Nephron progenitor cell (in vitro differentiated cells): ENCODE results near the gene ZC3H7B.

Source experiments
- DNase-seq: peaks from one replicate; pipeline ENCODE4 v3.0.0; 2021
- H3K27ac Mint-ChIP-seq: 2 replicates; pipeline ENCODE4 v1.8.0; 2021; ENCODE audit warnings: mild to moderate bottlenecking, moderate library complexity, mixed read lengths
- H3K27me3 Mint-ChIP-seq: 2 replicates; pipeline ENCODE4 v1.8.0; 2021; ENCODE audit warnings: mild to moderate bottlenecking, low read depth, mixed read lengths; ENCODE audit not compliant: poor library complexity
- H3K36me3 Mint-ChIP-seq: 2 replicates; pipeline ENCODE4 v1.8.0; 2021; ENCODE audit warnings: low read depth, mixed read lengths
- H3K4me1 Mint-ChIP-seq: 2 replicates; pipeline ENCODE4 v1.8.0; 2021; ENCODE audit warnings: mixed read lengths
- H3K4me3 Mint-ChIP-seq: 2 replicates; pipeline ENCODE4 v1.8.0; 2021; ENCODE audit warnings: mild to moderate bottlenecking, moderate library complexity, mixed read lengths
- H3K9me3 Mint-ChIP-seq: 2 replicates; pipeline ENCODE4 v1.8.0; 2021; ENCODE audit warnings: mild to moderate bottlenecking, moderate library complexity, mixed read lengths
- TF ChIP-seq, protein P1 (sequence below): fragments of 200-600 bp; sonication (generic); IDR thresholded peaks from 2 replicates; pipeline ENCODE4 v1.5.0; 2021; ENCODE audit warnings: antibody characterized with exemption

Gene ZC3H7B

DNA sequence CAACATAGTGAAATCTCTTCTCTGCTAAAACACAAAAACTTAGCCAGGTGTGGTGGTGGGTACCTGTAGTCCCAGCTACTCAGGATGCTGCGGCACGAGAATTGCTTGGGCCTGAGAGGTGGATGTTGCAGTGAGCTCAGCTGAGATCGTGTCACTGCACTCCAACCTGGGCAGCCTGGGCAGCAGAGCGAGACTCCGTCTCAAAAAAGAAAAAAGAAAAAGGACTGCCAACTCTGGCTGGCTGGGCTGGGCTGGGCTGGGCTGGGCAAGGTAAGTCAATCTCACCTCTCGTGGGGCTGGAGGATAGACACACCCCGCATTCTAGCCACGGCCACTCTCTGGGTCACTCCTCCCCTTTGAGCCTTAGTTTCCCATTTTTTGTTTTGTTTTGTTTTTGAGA lies 107.3 kb downstream of the ZC3H7B start:
- H3K27ac Mint-ChIP-seq, result no peak overlapping the region
- TF ChIP-seq, protein P1, sequence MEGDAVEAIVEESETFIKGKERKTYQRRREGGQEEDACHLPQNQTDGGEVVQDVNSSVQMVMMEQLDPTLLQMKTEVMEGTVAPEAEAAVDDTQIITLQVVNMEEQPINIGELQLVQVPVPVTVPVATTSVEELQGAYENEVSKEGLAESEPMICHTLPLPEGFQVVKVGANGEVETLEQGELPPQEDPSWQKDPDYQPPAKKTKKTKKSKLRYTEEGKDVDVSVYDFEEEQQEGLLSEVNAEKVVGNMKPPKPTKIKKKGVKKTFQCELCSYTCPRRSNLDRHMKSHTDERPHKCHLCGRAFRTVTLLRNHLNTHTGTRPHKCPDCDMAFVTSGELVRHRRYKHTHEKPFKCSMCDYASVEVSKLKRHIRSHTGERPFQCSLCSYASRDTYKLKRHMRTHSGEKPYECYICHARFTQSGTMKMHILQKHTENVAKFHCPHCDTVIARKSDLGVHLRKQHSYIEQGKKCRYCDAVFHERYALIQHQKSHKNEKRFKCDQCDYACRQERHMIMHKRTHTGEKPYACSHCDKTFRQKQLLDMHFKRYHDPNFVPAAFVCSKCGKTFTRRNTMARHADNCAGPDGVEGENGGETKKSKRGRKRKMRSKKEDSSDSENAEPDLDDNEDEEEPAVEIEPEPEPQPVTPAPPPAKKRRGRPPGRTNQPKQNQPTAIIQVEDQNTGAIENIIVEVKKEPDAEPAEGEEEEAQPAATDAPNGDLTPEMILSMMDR, result no peak
- H3K27me3 Mint-ChIP-seq, result no peaks in the 10 kb centered on the region
- no peaks in the 10 kb centered on the region for H3K36me3 Mint-ChIP-seq
- no peaks in the 10 kb centered on the region for H3K9me3 Mint-ChIP-seq
- H3K4me1 Mint-ChIP-seq, result peaks cover 20% of the 10 kb centered on the region
- H3K4me3 Mint-ChIP-seq, result no peak overlapping the region
- no peak for DNase-seq
